ENCODE measurements around the gene CCNC. TPM values are rescaled to one million over a fixed set of nuclear protein-coding genes. Genes with fewer than 3 reads are reported as not detected.

The CCNC gene
- total RNA-seq, 1 experiment from 2014 or later, result 93.1 TPM

GRCh38 chr6:99614430-99615186 lies 46.1 kb upstream of the CCNC start:
- DNase-seq (ENCODE audit: low spot score) (peak; percentile 68), ATAC-seq (peak; percentile 19)
- H3K27ac Mint-ChIP-seq, result no peak overlapping the region
- POLR2A ChIA-PET, result no interaction called here
- CTCF ChIA-PET, result interaction anchor here (1.0 to 2.3 kb wide), 5 partner anchors 9 to 46 kb away, joined by 5 to 13 read pairs (median 6); partner anchors contain the start of gene CCNC
- H3K36me3 Mint-ChIP-seq, result peaks cover 3% of the 10 kb centered on the region; the same call in 1 of the 2 replicates
- TF ChIP-seq, protein P1, sequence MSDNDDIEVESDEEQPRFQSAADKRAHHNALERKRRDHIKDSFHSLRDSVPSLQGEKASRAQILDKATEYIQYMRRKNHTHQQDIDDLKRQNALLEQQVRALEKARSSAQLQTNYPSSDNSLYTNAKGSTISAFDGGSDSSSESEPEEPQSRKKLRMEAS (CRISPR knock-in tag; IDR thresholded peaks at IDR 0.05), result 0 out of 2 replicates have a peak, but pooled peaks have one; percentile 1
- TF ChIP-seq JUN (CRISPR knock-in tag; IDR thresholded peaks at IDR 0.05) (no peak), ZMAT4 (CRISPR knock-in tag; IDR thresholded peaks at IDR 0.05) (no peak), CREM (CRISPR knock-in tag; IDR thresholded peaks at IDR 0.05) (0 out of 2 replicates have a peak, but pooled peaks have one; percentile 8), FOXJ3 (CRISPR knock-in tag; IDR thresholded peaks at IDR 0.05; ENCODE audit: borderline replicate concordance) (no peak), NFATC4 (CRISPR knock-in tag; IDR thresholded peaks at IDR 0.05) (no peak), TEAD1 (CRISPR knock-in tag; IDR thresholded peaks at IDR 0.05) (no peak), CTCF (IDR thresholded peaks at IDR 0.05) (no peak), SMAD4 (CRISPR knock-in tag; IDR thresholded peaks at IDR 0.05) (no peak), ZNF423 (CRISPR knock-in tag; IDR thresholded peaks at IDR 0.05) (no peak), SOX15 (CRISPR knock-in tag; IDR thresholded peaks at IDR 0.05) (no peak), ZNF138 (CRISPR knock-in tag; conservative IDR thresholded peaks at IDR 0.05) (no peak), SP1 (CRISPR knock-in tag; conservative IDR thresholded peaks at IDR 0.05) (no peak), SMAD3 (CRISPR knock-in tag; IDR thresholded peaks at IDR 0.05; ENCODE audit: borderline replicate concordance) (no peak), ZNF416 (CRISPR knock-in tag; IDR thresholded peaks at IDR 0.05) (no peak)
- TF ChIP-seq, protein P2, sequence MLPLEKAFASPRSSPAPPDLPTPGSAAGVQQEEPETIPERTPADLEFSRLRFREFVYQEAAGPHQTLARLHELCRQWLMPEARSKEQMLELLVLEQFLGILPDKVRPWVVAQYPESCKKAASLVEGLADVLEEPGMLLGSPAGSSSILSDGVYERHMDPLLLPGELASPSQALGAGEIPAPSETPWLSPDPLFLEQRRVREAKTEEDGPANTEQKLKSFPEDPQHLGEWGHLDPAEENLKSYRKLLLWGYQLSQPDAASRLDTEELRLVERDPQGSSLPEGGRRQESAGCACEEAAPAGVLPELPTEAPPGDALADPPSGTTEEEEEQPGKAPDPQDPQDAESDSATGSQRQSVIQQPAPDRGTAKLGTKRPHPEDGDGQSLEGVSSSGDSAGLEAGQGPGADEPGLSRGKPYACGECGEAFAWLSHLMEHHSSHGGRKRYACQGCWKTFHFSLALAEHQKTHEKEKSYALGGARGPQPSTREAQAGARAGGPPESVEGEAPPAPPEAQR (CRISPR knock-in tag; IDR thresholded peaks at IDR 0.05), result no peak
- TF ChIP-seq, protein P3, sequence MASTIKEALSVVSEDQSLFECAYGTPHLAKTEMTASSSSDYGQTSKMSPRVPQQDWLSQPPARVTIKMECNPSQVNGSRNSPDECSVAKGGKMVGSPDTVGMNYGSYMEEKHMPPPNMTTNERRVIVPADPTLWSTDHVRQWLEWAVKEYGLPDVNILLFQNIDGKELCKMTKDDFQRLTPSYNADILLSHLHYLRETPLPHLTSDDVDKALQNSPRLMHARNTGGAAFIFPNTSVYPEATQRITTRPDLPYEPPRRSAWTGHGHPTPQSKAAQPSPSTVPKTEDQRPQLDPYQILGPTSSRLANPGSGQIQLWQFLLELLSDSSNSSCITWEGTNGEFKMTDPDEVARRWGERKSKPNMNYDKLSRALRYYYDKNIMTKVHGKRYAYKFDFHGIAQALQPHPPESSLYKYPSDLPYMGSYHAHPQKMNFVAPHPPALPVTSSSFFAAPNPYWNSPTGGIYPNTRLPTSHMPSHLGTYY (CRISPR knock-in tag; IDR thresholded peaks at IDR 0.05), result no peak
- H3K27me3 Mint-ChIP-seq (ENCODE audit: low read depth), result peaks cover 99% of the 10 kb centered on the region
- H3K4me3 Mint-ChIP-seq, result peak overlapping the region; percentile 60
- H3K4me1 Mint-ChIP-seq, result peaks cover 35% of the 10 kb centered on the region
- H3K9me3 Mint-ChIP-seq, result peaks cover 5% of the 10 kb centered on the region

GRCh38 chr6:99613705-99614429 lies 45.4 kb upstream of the CCNC start:
- ATAC-seq (peak; percentile 19), DNase-seq (ENCODE audit: low spot score) (peak; percentile 38)
- POLR2A ChIA-PET, result no interaction called here
- H3K4me3 Mint-ChIP-seq, result peak overlapping the region; percentile 60
- peaks cover 3% of the 10 kb centered on the region; the same call in 1 of the 2 replicates for H3K36me3 Mint-ChIP-seq
- CTCF ChIA-PET, result interaction anchor here (1.0 to 2.3 kb wide), 6 partner anchors 9 to 132 kb away, joined by 5 to 13 read pairs (median 6); partner anchors contain the start of gene CCNC
- H3K27ac Mint-ChIP-seq, result no peak overlapping the region
- H3K4me1 Mint-ChIP-seq, result peaks cover 39% of the 10 kb centered on the region
- peaks cover 99% of the 10 kb centered on the region for H3K27me3 Mint-ChIP-seq (ENCODE audit: low read depth)
- H3K9me3 Mint-ChIP-seq, result peaks cover 5% of the 10 kb centered on the region
- TF ChIP-seq ATF1 (CRISPR knock-in tag; IDR thresholded peaks at IDR 0.05) (0 out of 2 replicates have a peak, but pooled peaks have one; percentile 29), NR1H2 (CRISPR knock-in tag; IDR thresholded peaks at IDR 0.05) (no peak), RORB (CRISPR knock-in tag; IDR thresholded peaks at IDR 0.05) (no peak), USF2 (CRISPR knock-in tag; IDR thresholded peaks at IDR 0.05) (0 out of 2 replicates have a peak, but pooled peaks have one; percentile 17), SP1 (CRISPR knock-in tag; conservative IDR thresholded peaks at IDR 0.05) (no peak; the same call in 1 of the 2 replicates), GABPB1 (CRISPR knock-in tag; IDR thresholded peaks at IDR 0.05) (no peak), CREB1 (CRISPR knock-in tag; IDR thresholded peaks at IDR 0.05) (no peak), ATF3 (CRISPR knock-in tag; conservative IDR thresholded peaks at IDR 0.05) (no peak), ZMAT4 (CRISPR knock-in tag; IDR thresholded peaks at IDR 0.05) (no peak)
- TF ChIP-seq, protein P4, sequence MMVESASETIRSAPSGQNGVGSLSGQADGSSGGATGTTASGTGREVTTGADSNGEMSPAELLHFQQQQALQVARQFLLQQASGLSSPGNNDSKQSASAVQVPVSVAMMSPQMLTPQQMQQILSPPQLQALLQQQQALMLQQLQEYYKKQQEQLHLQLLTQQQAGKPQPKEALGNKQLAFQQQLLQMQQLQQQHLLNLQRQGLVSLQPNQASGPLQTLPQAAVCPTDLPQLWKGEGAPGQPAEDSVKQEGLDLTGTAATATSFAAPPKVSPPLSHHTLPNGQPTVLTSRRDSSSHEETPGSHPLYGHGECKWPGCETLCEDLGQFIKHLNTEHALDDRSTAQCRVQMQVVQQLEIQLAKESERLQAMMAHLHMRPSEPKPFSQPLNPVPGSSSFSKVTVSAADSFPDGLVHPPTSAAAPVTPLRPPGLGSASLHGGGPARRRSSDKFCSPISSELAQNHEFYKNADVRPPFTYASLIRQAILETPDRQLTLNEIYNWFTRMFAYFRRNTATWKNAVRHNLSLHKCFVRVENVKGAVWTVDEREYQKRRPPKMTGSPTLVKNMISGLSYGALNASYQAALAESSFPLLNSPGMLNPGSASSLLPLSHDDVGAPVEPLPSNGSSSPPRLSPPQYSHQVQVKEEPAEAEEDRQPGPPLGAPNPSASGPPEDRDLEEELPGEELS (CRISPR knock-in tag; IDR thresholded peaks at IDR 0.05), result peak; percentile 61; the same call in 1 of the 2 replicates
